ENCODE measurements around the gene SNRNP35. TPM values are rescaled to one million over a fixed set of nuclear protein-coding genes. Genes with fewer than 3 reads are reported as not detected.
"Not testable (repeated sequence)": the region's sequence is repeated elsewhere in the genome, so short reads cannot be mapped to it uniquely, and the experiment has no call there.

Gene SNRNP35, protein sequence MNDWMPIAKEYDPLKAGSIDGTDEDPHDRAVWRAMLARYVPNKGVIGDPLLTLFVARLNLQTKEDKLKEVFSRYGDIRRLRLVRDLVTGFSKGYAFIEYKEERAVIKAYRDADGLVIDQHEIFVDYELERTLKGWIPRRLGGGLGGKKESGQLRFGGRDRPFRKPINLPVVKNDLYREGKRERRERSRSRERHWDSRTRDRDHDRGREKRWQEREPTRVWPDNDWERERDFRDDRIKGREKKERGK
- total RNA-seq = 11.6 and 15.7 TPM in 2 replicates

DNA sequence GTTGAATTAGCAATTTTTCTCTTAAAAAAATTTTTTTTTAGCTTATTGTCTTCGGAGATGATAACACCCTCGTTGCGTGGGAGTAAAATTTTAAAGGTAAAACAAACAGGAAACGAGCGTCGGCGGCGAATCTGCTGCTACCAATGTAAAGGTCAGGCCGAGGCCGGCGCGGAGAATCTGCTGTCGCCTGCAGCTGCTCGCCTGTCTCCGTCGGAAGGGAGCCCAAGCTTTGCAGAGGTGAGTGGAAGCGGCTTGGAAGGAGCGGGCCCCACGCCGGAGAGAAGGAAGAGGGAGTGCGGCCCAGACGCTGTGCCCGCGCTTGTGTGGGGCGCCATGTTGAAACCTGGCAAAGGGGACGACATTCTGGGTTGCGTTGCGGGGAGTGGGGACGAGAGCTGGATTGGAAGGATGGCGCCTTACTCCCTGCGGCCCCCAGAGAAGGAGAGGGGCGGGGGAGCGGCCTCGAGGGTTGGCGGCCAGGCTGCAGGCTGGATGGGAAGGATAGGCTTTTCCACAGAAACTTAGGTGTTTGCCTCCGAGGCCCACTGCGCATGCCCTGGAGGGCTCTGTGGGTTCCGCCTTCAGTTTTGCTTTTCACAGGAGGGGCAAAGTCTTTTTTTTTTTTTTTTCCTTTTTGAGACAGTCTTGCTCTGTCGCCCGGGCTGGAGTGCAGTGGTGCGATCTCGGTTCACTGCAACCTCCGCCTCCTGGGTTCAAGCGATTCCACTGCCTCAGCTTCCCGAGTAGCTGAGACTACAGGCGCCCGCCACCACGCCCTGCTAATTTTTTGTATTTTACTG lies at the start of gene SNRNP35:
Gene SNRNP35 (plus strand): TSS at position 160 of the 800 bp plus-strand sequence. CDS start 7,402 bp downstream, outside the sequence.
- no peak for DNase-seq (ENCODE audit: extremely low read depth, low read depth, low spot score)

DNA sequence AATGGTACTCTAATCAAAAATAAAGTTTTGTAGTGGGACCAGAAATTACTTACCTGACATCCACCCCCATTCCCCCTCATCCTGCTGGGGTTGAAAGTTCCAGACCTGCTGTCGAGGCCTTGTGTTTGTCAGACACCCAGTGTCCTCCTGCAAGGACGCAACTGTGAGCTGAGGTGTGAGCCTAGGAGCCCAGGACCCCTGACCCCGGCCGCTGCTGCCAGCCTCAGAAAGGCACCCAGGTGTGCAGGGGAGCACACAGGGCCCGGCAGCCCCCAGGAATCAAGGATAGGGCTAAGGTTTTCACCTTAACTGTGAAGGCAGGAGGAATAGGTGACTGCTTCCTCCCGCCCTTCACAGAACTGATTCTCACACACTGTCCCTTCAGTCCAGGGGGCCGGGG lies 49.3 kb upstream of the SNRNP35 start:
- not testable (repeated sequence) for DNase-seq (ENCODE audit: extremely low read depth, low read depth, low spot score)

DNA sequence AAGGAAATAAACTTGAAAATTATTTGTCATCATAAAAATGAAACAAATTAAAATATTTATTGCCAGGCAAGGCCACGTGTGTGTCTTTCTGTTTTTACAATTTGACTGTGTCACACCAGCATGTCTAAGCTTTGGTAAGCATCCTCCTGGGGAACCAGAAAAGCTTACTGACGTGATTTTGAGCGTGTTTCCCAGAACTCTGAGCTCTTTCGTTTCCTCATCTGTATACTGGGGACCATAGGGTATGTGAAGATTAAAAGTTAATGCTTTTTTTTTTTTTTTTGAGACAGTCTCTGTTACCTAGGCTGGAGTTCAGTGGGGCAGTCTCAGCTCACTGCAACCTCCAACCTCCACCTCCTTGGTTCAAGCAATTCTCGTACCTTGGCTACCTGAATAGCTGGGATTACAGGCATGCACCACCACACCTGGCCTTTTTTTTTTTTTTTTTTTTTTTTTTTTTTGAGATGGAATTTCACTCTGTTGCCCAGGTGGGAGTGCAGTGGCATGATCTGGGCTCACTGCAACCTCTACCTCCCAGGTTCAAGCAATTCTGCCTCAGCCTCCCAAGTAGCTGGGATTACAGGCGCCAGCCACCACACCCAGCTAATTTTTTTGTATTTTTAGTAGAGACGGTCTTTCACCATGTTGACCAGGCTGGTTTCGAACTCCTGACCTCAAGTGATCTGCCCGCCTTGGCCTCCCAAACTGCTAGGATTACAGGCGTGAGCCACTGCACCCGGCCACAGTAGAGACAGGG lies 48.5 kb upstream of the SNRNP35 start:
- DNase-seq (ENCODE audit: extremely low read depth, low read depth, low spot score) = not testable (repeated sequence)

DNA sequence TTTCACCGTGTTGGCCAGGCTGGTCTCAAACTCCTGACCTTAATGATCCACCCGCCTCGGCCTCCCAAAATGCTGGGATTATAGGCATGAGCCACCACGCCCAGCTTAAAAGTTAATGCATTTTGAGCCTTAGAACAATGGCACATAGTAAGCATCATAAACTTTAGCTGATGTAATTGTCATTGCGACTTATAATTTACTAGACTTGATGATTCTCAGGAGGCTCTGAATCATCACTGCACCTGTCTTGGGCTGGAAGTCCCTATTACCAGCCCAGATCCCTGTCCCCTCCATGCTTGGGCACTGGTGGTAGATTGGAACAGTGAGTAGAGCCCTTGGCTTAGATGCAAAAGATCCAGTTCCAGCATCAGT lies 47.9 kb upstream of the SNRNP35 start:
- DNase-seq (ENCODE audit: extremely low read depth, low read depth, low spot score) = no peak

DNA sequence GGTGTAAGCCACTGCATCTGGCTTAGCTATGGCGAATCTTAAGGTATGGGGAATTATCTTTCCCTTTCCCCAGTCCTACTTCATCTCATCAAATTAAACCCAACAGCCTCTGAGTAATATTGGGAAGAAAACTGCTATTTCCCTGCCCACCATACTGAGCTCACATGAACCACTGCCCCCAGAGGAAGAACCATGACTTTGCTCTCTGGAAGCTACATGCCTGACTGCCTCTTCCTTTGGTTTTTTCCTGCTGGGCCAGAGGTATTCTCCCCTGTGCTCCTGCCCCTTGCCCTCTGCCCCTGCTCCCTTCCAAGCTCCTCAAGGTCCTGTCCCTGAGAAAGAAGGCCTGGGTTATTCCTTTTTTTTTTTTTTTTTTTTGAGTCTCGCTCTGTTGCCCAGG lies 36.6 kb upstream of the SNRNP35 start:
- no peak for DNase-seq (ENCODE audit: extremely low read depth, low read depth, low spot score)

DNA sequence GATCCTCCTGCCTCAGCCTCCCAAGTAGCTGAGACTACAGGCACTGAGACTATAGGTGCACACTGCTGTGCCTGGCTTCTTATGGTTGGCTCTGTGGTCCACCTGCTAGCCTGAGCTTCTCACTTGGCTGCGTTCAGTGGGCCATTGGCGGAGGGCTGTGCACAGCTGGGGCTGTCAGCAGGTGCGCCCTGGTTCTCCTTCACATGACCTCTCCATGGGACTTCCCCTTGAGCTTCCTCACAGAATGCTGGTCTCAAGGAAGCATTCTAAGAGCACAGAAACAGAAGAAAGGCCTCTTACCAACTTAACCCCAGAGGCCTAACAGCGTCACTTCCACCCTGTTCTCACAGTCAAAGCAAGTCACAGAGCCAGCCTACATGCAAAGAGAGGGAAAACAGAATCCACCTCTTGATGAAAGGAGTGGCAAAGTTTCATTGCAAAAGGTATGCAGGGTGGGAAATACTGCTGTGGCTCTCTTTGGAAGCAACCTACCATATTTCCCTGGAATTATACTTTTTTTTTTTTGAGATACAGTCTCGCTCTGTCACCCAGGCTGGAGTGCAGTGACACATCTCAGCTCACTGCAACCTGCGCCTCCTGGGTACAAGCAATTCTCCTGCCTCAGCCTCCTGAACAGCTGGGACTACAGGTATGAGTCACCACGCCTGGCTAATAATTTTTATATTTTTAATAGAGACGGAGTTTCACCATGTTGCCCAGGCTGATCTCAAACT lies 30.7 kb upstream of the SNRNP35 start:
- no peak for DNase-seq (ENCODE audit: extremely low read depth, low read depth, low spot score)

DNA sequence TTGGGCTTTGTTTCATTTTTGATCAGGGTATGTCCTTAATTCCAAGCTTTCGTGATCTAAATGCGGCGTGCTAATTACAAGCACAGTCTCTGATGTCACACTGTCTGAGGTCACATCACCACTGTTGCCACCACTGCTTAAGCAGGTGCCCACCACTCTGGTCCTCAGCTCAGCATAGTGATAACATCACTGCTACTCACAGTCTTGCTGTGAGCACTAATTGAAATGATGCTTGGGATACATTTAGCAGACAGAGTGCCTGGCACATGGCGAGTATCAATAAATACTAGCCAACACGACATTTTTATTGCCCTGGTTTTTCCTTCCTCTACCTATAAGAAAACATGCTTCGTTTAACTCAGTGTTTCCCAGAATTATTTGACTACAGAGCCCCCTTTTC lies 29.3 kb upstream of the SNRNP35 start:
- DNase-seq (ENCODE audit: extremely low read depth, low read depth, low spot score) = no peak

DNA sequence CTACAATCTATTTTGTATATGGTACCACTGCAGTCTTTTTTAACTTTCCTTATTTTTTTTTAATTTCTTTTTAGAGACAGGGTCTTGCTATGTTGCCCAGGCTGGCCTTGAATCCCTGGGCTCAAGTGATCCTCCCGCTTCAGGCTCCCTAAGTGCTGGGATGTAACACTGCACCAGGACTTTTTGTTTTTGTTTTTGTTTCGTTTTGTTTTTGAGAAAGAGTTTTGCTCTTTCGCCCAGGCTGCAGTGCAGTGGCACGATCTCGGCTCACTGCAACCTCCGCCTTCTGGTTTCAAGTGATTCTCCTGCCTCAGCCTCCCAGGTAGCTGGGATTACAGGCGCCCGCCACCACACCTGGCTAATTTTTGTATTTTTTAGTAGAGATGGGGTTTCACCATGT lies 28.8 kb upstream of the SNRNP35 start:
- not testable (repeated sequence) for DNase-seq (ENCODE audit: extremely low read depth, low read depth, low spot score)

DNA sequence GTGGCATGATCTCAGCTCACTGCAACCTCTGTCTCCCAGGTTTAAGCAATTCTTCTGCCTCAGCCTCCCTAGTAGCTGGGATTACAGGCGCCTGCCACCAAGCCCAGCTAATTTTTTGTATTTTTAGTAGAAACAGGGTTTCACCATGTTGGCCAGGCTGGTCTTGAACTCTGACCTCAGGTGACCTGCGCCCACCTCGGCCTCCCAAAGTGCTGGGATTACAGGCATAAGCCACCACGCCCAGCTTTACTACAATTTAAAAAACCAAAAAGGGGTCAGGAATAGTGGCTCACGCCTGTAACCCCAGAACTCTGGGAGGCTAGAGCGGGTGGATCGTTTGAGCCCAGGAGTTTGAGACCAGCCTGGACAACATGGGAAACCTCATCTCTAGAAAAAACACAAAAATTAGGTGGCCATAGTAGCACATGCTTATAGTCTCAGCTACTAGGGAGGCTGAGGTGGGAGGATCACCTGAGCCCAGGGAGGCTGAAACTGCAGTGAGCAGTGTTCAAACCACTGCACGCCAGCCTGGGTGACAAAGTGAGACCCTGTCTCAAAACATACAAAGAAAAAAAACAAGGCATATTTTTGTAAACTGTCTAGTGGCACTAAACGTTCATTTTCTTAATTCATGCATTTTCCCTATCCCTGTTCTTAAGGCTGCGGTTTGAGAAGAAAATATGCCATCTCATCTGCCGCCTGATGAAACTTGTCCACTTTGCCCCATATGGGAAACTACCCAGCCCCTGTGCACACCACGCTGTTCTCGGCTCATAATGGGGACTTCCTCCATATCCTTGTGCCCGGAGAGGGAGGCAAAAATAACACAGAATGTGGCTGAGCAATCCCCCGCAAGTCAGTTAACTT lies 25.8 kb upstream of the SNRNP35 start:
- not testable (repeated sequence) for DNase-seq (ENCODE audit: extremely low read depth, low read depth, low spot score)

DNA sequence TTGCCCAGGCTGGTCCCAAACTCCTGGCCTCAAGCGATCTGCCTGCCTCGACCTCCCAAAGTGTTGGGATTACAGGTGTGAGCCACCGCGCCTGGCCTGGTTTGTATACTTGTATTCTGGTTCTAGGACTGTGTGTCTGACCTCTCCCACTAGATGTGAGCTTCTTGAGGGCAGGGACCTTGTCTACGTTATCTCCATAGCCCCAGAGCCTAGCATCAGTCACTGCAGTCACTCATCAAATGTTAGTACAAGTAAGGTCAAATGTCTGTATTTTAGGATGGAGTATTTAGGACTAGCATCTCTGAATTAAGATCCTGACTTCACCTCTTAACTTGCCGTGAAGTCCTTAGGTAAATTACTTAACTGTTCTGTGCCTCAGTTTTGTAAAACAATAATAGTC lies 24.3 kb upstream of the SNRNP35 start:
- DNase-seq (ENCODE audit: extremely low read depth, low read depth, low spot score) = no peak

DNA sequence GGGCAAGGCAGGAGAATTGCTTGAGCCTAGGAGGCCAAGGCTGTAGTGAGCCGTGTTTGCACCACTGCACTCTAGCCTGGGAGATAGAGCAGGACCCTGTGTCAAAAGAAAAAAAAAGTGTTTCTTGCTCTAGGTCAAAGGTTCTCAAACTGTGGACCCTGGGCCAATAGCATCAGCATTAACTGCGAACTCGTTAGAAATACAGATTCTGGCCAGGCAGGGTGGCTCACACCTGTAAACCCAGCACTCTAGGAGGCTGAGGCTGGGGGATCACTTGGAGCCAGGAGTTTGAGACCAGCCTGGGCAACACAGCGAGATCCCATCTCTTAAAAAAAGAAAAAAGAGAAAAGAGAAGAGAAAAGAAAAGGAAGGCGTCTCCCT lies 22.3 kb upstream of the SNRNP35 start:
- DNase-seq (ENCODE audit: extremely low read depth, low read depth, low spot score) = no peak

DNA sequence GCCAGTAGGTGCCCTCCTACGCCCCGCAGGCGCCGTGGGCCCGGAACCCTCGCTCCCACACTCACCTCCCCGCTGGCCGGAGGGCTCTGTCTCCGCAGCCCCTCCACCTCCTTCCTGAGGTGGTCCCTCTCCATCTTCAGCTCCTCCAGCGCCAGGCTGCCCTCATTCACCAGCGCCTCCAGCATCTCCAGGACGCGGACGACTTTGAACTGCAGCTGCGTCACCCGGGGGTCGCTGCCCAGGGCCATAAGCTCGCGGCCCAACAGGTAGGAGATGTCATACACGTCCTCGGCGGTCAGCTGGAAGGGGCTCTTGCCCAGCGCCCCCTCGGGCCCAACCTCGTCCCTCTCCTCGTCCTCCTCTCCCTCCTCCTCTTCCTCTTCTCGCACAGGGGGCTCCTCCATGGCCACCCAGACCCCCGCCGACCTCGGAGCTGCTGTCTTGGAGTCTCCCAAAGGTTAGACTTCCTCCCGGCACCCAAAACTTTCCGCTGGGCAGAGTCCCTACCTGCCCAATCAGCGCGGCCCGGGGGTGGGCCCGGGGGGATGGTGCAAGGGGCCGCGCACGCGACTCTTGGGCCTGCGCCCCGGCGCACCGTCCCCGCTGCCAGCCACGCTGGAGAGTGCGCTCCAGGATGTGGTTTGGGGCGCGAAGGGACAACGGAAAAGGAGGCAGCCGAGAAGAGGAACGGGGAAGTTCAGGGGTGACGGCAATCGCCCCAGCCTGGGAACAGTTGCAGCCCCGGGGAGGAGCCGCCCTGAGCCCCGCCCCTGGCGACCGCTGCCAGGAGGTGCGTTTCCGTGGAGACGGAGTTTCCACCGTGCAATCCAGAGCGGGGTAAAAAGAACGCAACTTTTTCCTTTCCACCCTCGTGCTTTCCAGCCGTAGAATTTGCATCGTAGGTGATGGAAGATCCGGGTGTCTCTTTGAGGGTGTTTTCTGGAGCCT lies 21.6 kb upstream of the SNRNP35 start, which contains the start of gene RILPL2:
Gene RILPL2 (minus strand): TSS at position 668 of the 948 bp plus-strand sequence. CDS start 264 bp downstream, at position 404.
- no peak for DNase-seq (ENCODE audit: extremely low read depth, low read depth, low spot score)

DNA sequence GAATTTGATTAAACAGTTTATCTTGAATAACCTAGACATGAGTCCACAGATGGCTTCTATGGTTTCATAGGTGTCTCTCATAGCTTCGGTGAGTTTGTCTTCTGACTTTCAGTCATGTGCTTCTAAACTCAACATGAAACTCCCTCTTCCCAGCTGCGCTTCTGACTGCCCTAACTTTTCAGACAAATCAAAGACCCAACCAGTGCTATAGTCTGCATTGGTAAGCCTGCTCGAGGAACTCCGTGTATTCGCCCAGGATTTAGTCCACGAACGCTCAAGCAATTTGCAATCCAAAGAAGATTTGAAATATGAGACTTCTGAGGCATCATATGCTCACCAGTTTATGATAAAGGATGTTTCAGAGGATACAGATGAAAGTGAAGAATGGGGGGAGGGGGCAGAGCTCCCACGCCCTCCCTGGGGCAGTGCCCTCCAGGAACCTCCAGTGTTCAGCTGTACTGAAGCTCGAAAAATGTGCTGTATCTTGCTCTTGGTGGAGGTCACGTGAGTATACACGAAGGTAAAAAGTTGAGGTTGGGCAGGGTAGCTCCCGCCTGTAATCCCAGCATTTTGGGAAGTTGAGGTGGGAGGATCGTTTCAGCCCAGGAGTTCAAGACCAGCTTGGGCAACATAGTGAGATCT lies 16.3 kb upstream of the SNRNP35 start:
- no peak for DNase-seq (ENCODE audit: extremely low read depth, low read depth, low spot score)

DNA sequence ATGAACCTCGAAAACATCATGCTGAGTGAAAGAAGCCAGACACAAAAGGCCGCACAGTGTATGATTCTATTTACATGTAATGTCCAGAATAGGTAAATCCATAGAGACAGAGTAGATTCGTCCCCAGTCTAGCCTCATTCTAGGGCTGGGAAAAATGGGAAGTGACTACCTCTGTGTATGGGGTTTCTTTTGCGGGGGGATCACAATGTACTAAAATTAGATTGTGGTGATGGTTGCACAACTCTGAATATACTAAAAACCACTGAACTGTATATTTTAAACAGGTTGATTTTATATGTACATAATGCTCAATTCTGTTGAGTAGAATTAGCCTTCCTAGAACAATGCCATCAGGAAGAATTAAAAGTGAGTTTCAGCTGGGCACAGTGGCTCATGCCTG lies 15.2 kb upstream of the SNRNP35 start:
- no peak for DNase-seq (ENCODE audit: extremely low read depth, low read depth, low spot score)

DNA sequence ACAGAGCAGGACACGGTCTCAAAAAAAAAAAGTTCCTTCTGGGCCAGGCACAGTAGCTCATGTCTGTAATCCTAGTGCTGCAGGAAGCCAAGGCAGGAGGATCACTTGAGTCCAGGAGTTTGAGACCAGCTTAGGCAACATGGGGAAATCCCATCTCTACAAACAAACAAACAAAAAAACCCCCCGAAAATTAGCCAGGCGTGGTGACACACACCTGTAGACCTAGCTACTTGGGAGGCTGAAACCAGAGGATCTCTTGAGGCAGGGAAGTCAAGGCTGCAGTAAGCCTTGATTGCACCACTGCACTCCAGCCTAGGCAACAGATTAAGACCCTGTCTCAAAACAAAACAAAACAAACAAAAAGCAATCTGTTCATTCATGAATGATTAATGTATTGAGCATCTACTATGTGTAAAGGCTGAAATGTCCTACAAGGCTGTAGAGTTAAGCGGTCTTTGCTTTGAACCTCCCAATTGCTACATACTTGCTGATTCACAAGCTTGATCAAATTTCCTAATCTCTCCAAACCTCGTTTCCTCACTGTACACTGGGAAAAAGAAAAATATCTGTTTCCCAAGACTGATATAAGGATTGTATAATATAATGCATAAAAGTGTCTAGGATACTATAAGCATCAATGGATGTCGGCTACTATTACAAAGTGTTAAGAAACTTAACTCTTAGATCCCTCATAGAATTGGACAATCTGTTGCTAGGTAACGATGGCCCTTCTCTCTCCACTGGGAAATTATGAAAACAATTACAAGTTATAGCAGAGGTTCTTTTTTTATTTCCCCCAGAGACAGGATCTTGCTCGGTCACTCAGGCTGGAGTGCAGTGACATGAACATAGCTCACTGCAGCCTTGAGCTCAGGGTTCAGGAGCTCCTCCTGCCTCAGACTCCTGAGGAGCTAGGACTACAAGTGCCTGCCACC lies 13.6 kb upstream of the SNRNP35 start:
- DNase-seq (ENCODE audit: extremely low read depth, low read depth, low spot score) = no peak

DNA sequence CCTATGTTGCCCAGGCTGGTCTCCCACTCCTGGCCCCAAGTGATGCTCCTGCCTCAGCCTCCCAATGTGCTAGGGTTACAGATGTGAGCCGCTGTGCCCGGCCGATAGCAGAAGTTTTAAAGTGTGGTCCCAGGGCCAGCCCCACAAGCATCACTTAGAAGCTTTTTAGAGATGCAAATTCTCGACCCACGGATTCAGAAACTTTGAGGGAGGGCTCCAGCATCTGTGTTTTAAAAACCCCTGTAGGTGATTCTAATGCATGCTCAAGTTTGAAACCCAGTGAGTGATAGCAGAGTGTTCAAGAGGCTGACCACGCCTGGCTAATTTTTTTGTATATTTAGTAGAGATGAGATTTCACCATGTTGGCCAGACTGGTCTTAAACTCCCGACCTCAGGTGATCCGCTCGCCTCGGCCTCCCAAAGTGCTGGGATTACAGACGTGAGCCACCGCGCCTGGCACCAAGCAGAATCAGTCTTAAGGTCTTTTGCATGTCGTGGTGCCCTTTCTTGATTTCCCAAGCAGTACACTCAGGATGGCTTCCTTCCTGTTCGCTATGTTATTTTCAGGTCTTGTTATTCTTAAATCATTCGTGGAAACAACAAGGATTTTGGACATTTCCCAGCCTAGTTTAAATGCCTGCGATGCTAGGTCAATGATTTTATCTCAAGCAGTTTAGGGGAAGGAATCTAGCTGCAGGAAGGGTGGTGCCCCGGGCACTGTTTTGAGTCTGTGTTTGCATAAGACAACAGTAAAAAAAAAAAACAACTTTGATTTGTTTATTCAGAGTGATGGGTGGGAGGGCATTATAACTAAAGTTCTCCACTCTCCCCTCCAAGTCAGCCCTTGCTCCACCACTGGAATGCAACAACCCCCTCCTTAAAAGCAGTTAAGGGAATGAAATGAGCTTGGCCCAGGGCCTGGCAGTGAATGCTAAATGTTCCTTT lies 12.3 kb upstream of the SNRNP35 start:
- DNase-seq (ENCODE audit: extremely low read depth, low read depth, low spot score) = peak; percentile 87
